ENCODE results near the gene DAB2IP. TPM values are rescaled to one million over a fixed set of nuclear protein-coding genes. Genes with fewer than 3 reads are reported as not detected.

Gene DAB2IP
- total RNA-seq, 2 donors from 2014 or later: 51.6 to 83.2 TPM

DNA sequence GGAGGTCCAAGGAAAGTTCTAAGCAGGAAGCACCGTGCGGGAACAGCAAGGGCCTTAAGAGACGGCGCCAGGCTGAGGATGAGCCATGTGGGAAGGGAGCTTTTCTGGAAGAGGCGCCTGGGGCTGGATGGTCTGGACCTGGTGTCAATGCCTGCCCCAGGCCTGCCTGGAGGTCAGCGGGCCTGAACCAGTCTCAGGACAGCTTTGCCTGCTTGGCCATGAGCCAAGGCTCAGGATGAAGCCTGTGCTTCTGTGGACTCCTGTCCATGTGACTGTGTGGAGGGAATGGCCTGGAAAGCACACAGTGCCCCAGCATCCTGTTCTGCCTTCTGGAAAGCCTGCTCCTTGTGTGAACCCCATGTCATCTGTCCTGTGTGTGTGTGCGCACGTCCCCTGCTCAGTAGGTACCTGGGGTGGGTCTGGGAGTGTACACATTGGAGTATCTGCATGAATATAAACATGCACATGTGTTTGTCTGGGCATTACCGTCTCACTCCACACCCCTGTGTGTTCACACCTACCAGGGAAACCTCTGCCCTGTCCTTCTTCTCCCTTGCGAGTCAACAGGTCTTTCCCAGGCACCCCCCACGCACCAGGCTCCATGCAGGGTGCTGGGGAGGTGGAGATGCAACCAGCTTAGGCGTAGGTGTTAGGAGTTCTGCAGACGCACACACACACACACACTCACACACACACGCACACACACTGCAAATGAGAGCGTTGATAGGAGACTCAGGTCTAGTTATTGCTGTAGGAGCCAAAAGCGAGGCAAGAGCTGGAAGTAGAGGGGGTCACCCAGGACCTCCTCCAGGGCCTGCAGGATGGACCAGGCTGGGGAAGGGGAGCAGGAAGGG is 24.8 kb downstream of the DAB2IP start:
- intact Hi-C loops (cut with DNase I): no loop called here
- Histone ChIP-seq H3K27ac (no peak overlapping the region), H3K9me3 (no peaks in the 10 kb centered on the region), H3K27me3 (replicated peaks; ENCODE audit: insufficient read depth) (no peaks in the 10 kb centered on the region), H3K4me1 (replicated peaks) (no peaks in the 10 kb centered on the region), H3K36me3 (no peaks in the 10 kb centered on the region), H3K4me3 (no peak overlapping the region)
- WGBS: 78% methylated on average over 16 of the region's 16 CpGs
- TF ChIP-seq POLR2AphosphoS5 (IDR thresholded peaks at IDR 0.05) (peak; percentile 5), POLR2A (IDR thresholded peaks at IDR 0.05) (no peak)
- TF ChIP-seq, protein P1, sequence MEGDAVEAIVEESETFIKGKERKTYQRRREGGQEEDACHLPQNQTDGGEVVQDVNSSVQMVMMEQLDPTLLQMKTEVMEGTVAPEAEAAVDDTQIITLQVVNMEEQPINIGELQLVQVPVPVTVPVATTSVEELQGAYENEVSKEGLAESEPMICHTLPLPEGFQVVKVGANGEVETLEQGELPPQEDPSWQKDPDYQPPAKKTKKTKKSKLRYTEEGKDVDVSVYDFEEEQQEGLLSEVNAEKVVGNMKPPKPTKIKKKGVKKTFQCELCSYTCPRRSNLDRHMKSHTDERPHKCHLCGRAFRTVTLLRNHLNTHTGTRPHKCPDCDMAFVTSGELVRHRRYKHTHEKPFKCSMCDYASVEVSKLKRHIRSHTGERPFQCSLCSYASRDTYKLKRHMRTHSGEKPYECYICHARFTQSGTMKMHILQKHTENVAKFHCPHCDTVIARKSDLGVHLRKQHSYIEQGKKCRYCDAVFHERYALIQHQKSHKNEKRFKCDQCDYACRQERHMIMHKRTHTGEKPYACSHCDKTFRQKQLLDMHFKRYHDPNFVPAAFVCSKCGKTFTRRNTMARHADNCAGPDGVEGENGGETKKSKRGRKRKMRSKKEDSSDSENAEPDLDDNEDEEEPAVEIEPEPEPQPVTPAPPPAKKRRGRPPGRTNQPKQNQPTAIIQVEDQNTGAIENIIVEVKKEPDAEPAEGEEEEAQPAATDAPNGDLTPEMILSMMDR (IDR thresholded peaks at IDR 0.05): no peak
- DNase-seq (ENCODE audit: low spot score): no peak

DNA sequence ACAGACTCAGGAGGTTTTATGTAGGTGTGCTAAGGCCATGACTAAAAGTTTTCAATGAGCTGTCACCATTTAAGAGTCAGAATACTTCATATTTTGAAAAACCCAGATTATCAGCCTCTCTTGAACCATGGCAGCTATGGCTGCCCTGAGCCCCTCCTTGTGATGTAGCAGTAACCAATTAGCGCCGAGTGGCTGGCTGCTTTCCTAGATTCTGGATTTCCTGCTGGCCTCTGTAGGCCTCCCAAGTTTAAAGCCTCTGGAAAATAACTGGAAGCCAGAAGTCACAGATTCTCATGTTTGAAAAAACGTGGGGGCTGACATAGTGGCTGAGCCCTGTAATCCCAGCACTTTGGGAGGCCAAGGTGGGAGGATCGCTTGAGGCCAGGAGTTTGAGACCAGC is 25.5 kb downstream of the DAB2IP start:
- H3K4me1 ChIP-seq (replicated peaks): no peaks in the 10 kb centered on the region
- H3K9me3 ChIP-seq: no peaks in the 10 kb centered on the region
- 80% methylated on average over 4 of the region's 4 CpGs for WGBS
- no peaks in the 10 kb centered on the region for H3K27me3 ChIP-seq (replicated peaks; ENCODE audit: insufficient read depth)
- no peak overlapping the region for H3K27ac ChIP-seq
- intact Hi-C loops (cut with DNase I): no loop called here
- TF ChIP-seq POLR2AphosphoS5 (IDR thresholded peaks at IDR 0.05) (no peak), POLR2A (IDR thresholded peaks at IDR 0.05) (no peak)
- TF ChIP-seq, protein P1 (IDR thresholded peaks at IDR 0.05): no peak
- H3K4me3 ChIP-seq: no peak overlapping the region
- H3K36me3 ChIP-seq: no peaks in the 10 kb centered on the region
- no peak for DNase-seq (ENCODE audit: low spot score)

DNA sequence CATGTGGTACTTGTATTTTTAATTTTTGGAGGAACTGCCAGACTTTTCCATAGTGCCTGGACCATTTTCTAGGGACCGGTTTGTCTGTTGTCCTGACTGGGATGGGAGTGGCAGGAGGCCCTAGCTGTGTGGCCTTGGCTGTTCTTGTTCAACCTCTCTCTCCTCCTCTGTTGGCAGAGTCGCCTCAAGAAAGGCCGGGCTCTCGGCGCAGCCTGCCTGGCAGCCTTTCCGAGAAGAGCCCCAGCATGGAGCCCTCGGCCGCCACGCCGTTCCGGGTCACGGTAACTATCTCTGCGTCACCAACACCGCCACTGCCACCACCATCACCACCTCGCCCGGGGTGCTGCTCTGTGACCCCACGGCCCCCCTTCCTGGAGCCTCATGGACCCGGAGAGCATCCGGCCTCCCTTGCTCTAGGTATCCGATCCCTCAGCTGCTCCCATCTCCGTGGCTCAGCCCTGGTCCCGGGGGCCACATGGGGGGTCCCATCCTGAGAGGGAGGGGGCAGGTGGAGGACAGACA is 27.1 kb downstream of the DAB2IP start:
- TF ChIP-seq POLR2A (IDR thresholded peaks at IDR 0.05): no peak
- intact Hi-C loops (cut with DNase I): no loop called here

DNA sequence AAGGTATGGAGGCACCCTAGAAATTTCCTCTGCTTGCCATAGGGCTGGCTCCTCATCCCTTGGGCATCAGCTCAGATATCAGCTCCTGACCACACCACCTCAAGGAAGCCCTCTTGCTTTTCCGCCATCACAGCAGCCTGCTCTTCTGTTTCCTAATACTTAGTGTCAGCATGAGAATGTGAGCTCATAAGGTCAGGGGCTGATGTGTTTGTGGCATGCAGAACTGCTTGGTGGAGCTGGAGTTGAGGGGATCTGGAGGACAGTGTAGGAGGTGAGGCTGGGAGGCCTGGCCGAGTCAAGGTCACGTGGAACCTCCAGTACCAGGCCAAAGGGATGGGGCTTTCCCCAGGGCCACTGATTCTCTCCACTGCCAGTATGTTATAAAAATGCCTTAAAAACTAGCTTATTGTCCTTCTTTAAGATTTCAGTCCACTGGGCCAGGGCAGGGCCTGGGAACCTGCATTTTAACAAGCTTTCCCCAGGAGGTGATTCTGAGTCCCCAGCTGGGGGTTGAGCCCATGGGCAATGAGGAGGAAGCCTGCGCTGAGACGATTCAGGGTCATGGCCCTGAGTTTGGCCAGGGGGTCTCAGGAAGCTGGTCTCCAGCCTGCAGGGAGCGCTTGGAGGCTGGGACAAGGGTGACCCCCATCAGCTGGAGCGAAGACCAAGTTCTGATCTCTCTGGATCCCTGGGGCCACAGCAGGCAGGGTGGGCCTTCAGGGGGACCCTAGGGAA is 28.6 kb downstream of the DAB2IP start:
- WGBS: 91% methylated on average over 7 of the region's 7 CpGs
- H3K27ac ChIP-seq: no peak overlapping the region
- intact Hi-C loops (cut with DNase I): no loop called here
- TF ChIP-seq POLR2A (IDR thresholded peaks at IDR 0.05) (no peak), POLR2AphosphoS5 (IDR thresholded peaks at IDR 0.05) (no peak)
- TF ChIP-seq, protein P1 (IDR thresholded peaks at IDR 0.05): no peak
- no peaks in the 10 kb centered on the region for H3K27me3 ChIP-seq (replicated peaks; ENCODE audit: insufficient read depth)
- no peak overlapping the region for H3K4me3 ChIP-seq
- no peaks in the 10 kb centered on the region for H3K36me3 ChIP-seq
- H3K4me1 ChIP-seq (replicated peaks): no peaks in the 10 kb centered on the region
- no peaks in the 10 kb centered on the region for H3K9me3 ChIP-seq
- DNase-seq (ENCODE audit: low spot score): no peak

More for the DNA sequence above, 27.1 kb downstream of the DAB2IP start:
- Histone ChIP-seq H3K9me3 (no peaks in the 10 kb centered on the region), H3K27me3 (replicated peaks; ENCODE audit: insufficient read depth) (no peaks in the 10 kb centered on the region), H3K27ac (no peak overlapping the region), H3K4me3 (no peak overlapping the region), H3K36me3 (no peaks in the 10 kb centered on the region), H3K4me1 (replicated peaks) (no peaks in the 10 kb centered on the region)
- DNase-seq (ENCODE audit: low spot score): no peak
- WGBS: 95% methylated on average over 21 of the region's 22 CpGs

- no peaks in the 10 kb centered on the region for H3K27me3 ChIP-seq (replicated peaks; ENCODE audit: insufficient read depth)
- H3K4me1 ChIP-seq (replicated peaks): no peaks in the 10 kb centered on the region
- TF ChIP-seq, protein P1 (IDR thresholded peaks at IDR 0.05): no peak
- TF ChIP-seq POLR2A (IDR thresholded peaks at IDR 0.05): no peak
- TF ChIP-seq POLR2AphosphoS5 (IDR thresholded peaks at IDR 0.05): no peak
- no peaks in the 10 kb centered on the region for H3K9me3 ChIP-seq
- H3K36me3 ChIP-seq: no peaks in the 10 kb centered on the region
- no peak overlapping the region for H3K27ac ChIP-seq
- intact Hi-C loops (cut with DNase I): no loop called here
- no peak for DNase-seq (ENCODE audit: low spot score)
- 97% methylated on average over 7 of the region's 7 CpGs for WGBS
- H3K4me3 ChIP-seq: no peak overlapping the region
Measured at GRCh38 chr9:121681404-121681803, 30.0 kb downstream of the DAB2IP start.

All from prostate gland (tissue), 2 donors.